PC-3 (cell line): ENCODE results near the gene IGIP. TPM values are rescaled to one million over a fixed set of nuclear protein-coding genes. Genes with fewer than 3 reads are reported as not detected.

Source experiments
- ATAC-seq: fragments of 200-7000 bp; cut with Tn5 transposase; 2 replicates; pipeline ENCODE4 v1.9.1; 2020; ENCODE audit warnings: mild to moderate bottlenecking, moderate library complexity
- BruUV-seq: library from RNA; stranded (reverse); fragments of 400-500 nt; replicated peaks from 2 replicates; lab custom pipeline; 2021; lab: Mats Ljungman, UMichigan
- CTCF ChIA-PET: fragments of 300-600 bp; sonication (Branson Sonifier 250); formaldehyde crosslinking; loops from one replicate; lab custom pipeline; 2022; ENCODE audit warnings: antibody characterized with exemption; lab: Charles Lee
- POLR2A ChIA-PET: fragments of 300-600 bp; sonication (Branson Sonifier 250); formaldehyde crosslinking; loops from one replicate; lab custom pipeline; 2022; ENCODE audit warnings: antibody characterized with exemption; ENCODE audit not compliant: unreplicated experiment; lab: Charles Lee
- DNase-seq: peaks from one replicate; pipeline ENCODE4 v3.0.0-alpha.2; 2015
- H2AFZ ChIP-seq: fragments of 300-600 bp; sonication (generic); 2 replicates; pipeline ENCODE4 v1.6.0; 2016; ENCODE audit warnings: antibody characterized with exemption, low read length
- H3F3A ChIP-seq: fragments of 300-600 bp; sonication (generic); one replicate; pipeline ENCODE4 v1.6.0; 2017; ENCODE audit warnings: antibody characterized with exemption, low read length, control low read depth, mild to moderate bottlenecking; ENCODE audit not compliant: unreplicated experiment
- H3K27ac ChIP-seq: fragments of 300-600 bp; sonication (generic); 2 replicates; pipeline ENCODE4 v1.5.1; 2016; ENCODE audit warnings: mild to moderate bottlenecking, low read length
- H3K27me3 ChIP-seq: fragments of 300-600 bp; sonication (generic); 2 replicates; pipeline ENCODE4 v1.6.1; 2016; ENCODE audit warnings: low read length, mixed read lengths
- H3K36me3 ChIP-seq: fragments of 300-600 bp; sonication (generic); 2 replicates; pipeline ENCODE4 v1.6.1; 2016; ENCODE audit warnings: low read depth, mixed run types, low read length, mixed read lengths
- H3K4me1 ChIP-seq: fragments of 300-600 bp; sonication (generic); 2 replicates; pipeline ENCODE4 v1.5.1; 2016; ENCODE audit warnings: low read length; ENCODE audit not compliant: insufficient read depth
- H3K4me2 ChIP-seq: fragments of 300-600 bp; sonication (generic); 2 replicates; pipeline ENCODE4 v1.6.0; 2016; ENCODE audit warnings: low read length
- H3K4me3 ChIP-seq: fragments of 300-600 bp; sonication (generic); 2 replicates; pipeline ENCODE4 v1.5.1; 2016; ENCODE audit warnings: mild to moderate bottlenecking, low read length, mixed read lengths
- H3K79me2 ChIP-seq: fragments of 300-600 bp; sonication (generic); 2 replicates; pipeline ENCODE4 v1.6.1; 2017; ENCODE audit warnings: low read length, mixed read lengths
- H3K9ac ChIP-seq: fragments of 300-600 bp; sonication (generic); 2 replicates; pipeline ENCODE4 v1.6.0; 2016; ENCODE audit warnings: mild to moderate bottlenecking, low read length
- H3K9me2 ChIP-seq: fragments of 300-600 bp; sonication (generic); replicated peaks from 2 replicates; pipeline ENCODE4 v1.6.1; 2016; ENCODE audit warnings: mixed run types, low read length, mixed read lengths
- H3K9me3 ChIP-seq: fragments of 300-600 bp; sonication (generic); 2 replicates; pipeline ENCODE4 v1.6.1; 2016; ENCODE audit warnings: low read length, mixed read lengths
- H4K20me1 ChIP-seq: fragments of 300-600 bp; sonication (generic); 2 replicates; pipeline ENCODE4 v1.6.1; 2016; ENCODE audit warnings: low read length, mixed read lengths
- CTCF ChIP-seq: fragments of 300-600 bp; sonication (generic); conservative IDR thresholded peaks from 2 replicates; pipeline ENCODE4 v1.5.1; 2017; ENCODE audit warnings: antibody characterized with exemption, low read depth, mild to moderate bottlenecking, low read length
- EZH2 ChIP-seq: fragments of 300-600 bp; sonication (generic); IDR thresholded peaks from one replicate; pipeline ENCODE4 v1.6.1; 2017; ENCODE audit warnings: antibody characterized with exemption, mild to moderate bottlenecking, low read length; ENCODE audit not compliant: unreplicated experiment
- EZH2phosphoT487 ChIP-seq: fragments of 300-600 bp; sonication (generic); IDR thresholded peaks from 2 replicates; pipeline ENCODE4 v1.6.1; 2018; ENCODE audit warnings: mild to moderate bottlenecking, antibody characterized with exemption, low read length, borderline replicate concordance
- intact Hi-C: fragments of 100-400 bp; cut with micrococcal nuclease; formaldehyde crosslinking; loops from 2 replicates; pipeline ENCODE4 v1.9.0; 2023
- total RNA-seq: library from RNA; depleted of rRNA; stranded (reverse); fragments of >200 nt; gene quantifications from 2 replicates; pipeline ENCODE4 v1.2.3, GENCODE V29; 2014

IGIP gene
- total RNA-seq, 1 experiment from 2014 or later = 1.3 TPM

DNA sequence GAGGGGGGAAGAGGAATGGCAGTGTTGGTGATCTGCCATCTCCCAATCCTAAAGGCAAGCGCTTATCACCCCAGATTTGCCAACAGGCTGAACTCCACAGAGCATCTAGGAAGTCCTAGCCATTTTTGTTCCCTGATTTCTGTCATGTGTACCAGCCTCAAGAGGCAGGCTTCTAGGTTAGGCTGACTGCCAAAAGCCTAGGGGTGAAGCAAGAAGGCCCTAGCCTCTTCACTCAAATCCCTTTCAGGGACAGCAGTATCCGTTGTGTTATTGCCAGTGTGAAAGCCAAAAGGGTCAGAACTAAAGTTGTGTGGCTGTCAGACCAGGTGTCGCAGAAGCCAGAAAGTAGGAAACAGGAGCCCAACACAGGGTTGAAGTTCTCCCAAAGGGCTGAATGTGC lies 14.7 kb downstream of the IGIP start:
- no peak overlapping the region for H3K4me3 ChIP-seq
- no peaks in the 10 kb centered on the region for H3F3A ChIP-seq
- ChIA-PET CTCF (no interaction called here), POLR2A (no interaction called here)
- H3K79me2 ChIP-seq = no peaks in the 10 kb centered on the region
- H3K9ac ChIP-seq = no peak overlapping the region
- ATAC-seq (no peak), DNase-seq (no peak)
- no peaks in the 10 kb centered on the region for H3K36me3 ChIP-seq
- TF ChIP-seq EZH2phosphoT487 = no peak
- TF ChIP-seq CTCF = no peak
- no peak for TF ChIP-seq EZH2
- no peaks in the 10 kb centered on the region for H3K4me1 ChIP-seq
- no peaks in the 10 kb centered on the region for H3K9me3 ChIP-seq
- H4K20me1 ChIP-seq = no peaks in the 10 kb centered on the region
- intact Hi-C loops = no loop called here
- no peaks in the 10 kb centered on the region for H3K9me2 ChIP-seq
- H2AFZ ChIP-seq = no peak overlapping the region
- no peak overlapping the region for H3K4me2 ChIP-seq
- no TSS peak for BruUV-seq
- no peaks in the 10 kb centered on the region for H3K27me3 ChIP-seq
- H3K27ac ChIP-seq = no peak overlapping the region

DNA sequence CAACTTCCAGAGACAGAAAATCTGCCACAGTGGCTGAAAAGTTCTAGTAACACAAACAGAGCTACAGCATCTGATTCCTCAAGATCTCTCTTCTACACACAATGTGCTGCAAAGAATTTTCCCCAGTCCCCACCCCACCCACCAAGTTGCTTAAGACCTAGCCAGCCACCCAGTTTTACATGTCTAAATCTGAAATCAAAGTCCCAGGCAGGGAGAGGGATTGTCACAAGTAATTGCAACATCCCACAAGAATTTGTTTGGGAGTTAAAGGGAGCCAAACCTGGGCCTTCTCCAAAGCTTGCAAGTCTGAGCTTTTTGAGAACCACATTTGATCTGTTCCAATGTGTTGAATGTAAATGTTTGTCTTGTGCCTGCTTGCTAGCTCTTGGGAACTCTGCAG lies 15.5 kb downstream of the IGIP start:
- Histone ChIP-seq H3K9ac (no peak overlapping the region), H3F3A (no peaks in the 10 kb centered on the region), H3K9me3 (no peaks in the 10 kb centered on the region), H4K20me1 (no peaks in the 10 kb centered on the region), H3K4me2 (no peak overlapping the region), H3K9me2 (no peaks in the 10 kb centered on the region), H3K4me3 (no peak overlapping the region), H3K4me1 (no peaks in the 10 kb centered on the region), H3K27ac (no peak overlapping the region), H3K79me2 (no peaks in the 10 kb centered on the region), H3K27me3 (no peaks in the 10 kb centered on the region), H2AFZ (no peak overlapping the region), H3K36me3 (no peaks in the 10 kb centered on the region)
- TF ChIP-seq CTCF (no peak), EZH2phosphoT487 (no peak), EZH2 (no peak)
- intact Hi-C loops = no loop called here
- CTCF ChIA-PET = no interaction called here
- no TSS peak for BruUV-seq
- DNase-seq (no peak), ATAC-seq (no peak)
- POLR2A ChIA-PET = interaction anchor here (1.2 kb wide), 1 partner anchor 33 kb away, joined by 3 read pairs; no protein-coding TSS in a partner anchor

GRCh38 chr5:140142246-140142645 lies 16.5 kb downstream of the IGIP start:
- Histone ChIP-seq H3K4me3 (no peak overlapping the region), H2AFZ (no peak overlapping the region), H4K20me1 (no peaks in the 10 kb centered on the region), H3K9ac (no peak overlapping the region), H3K4me1 (no peaks in the 10 kb centered on the region), H3K9me2 (no peaks in the 10 kb centered on the region), H3K9me3 (no peaks in the 10 kb centered on the region), H3K4me2 (no peak overlapping the region), H3F3A (no peaks in the 10 kb centered on the region), H3K27me3 (no peaks in the 10 kb centered on the region), H3K27ac (no peak overlapping the region), H3K79me2 (no peaks in the 10 kb centered on the region), H3K36me3 (no peaks in the 10 kb centered on the region)
- TF ChIP-seq CTCF (no peak), EZH2 (no peak), EZH2phosphoT487 (no peak)
- ChIA-PET CTCF (interaction anchor here (1.1 kb wide), 1 partner anchor 66 kb away, joined by 4 read pairs; no protein-coding TSS in a partner anchor), POLR2A (no interaction called here)
- no peak for DNase-seq
- intact Hi-C loops = no loop called here
- BruUV-seq = no TSS peak
- no peak for ATAC-seq
